Stimulated activated CD4-positive, alpha-beta T cell treated with anti-CD3 and anti-CD28 coated beads, Interleukin-4, amount 100 ng/mL, for 48 hours (primary cell): ENCODE measurements around the gene BICDL1.
A peak's percentile ranks its signal among the peaks of the same experiment; 100 is the strongest.

Experiments
- DNase-seq, 2 donors: peaks; one replicate each; pipeline ENCODE4 v3.0.0-alpha.2; 2020; ENCODE audit warnings: low read depth in 2 of 2

Gene BICDL1

GRCh38 chr12:119988472-119989360 is at the start of gene BICDL1:
Gene BICDL1 (plus strand): TSS chr12:119989236. CDS start chr12:119989869, 633 bp downstream.
- peak; percentile 97 to 99 for DNase-seq

GRCh38 chr12:119940897-119941296 is 48.1 kb upstream of the BICDL1 start:
- DNase-seq, result no peak

- no peak for DNase-seq
Measured at GRCh38 chr12:119942386-119942785, 46.6 kb upstream of the BICDL1 start.

GRCh38 chr12:119946213-119946612 is 42.8 kb upstream of the BICDL1 start:
- DNase-seq, result no peak

GRCh38 chr12:119949145-119949544 is 39.9 kb upstream of the BICDL1 start:
- no peak for DNase-seq

GRCh38 chr12:119949594-119949993 is 39.4 kb upstream of the BICDL1 start:
- no peak for DNase-seq

GRCh38 chr12:119956047-119956446 is 33.0 kb upstream of the BICDL1 start:
- no peak for DNase-seq

GRCh38 chr12:119957135-119957534 is 31.9 kb upstream of the BICDL1 start:
- DNase-seq, result no peak

- no peak for DNase-seq
Measured at GRCh38 chr12:119959435-119959834, 29.6 kb upstream of the BICDL1 start.

- no peak for DNase-seq
Measured at GRCh38 chr12:119964123-119964522, 24.9 kb upstream of the BICDL1 start.

GRCh38 chr12:119964929-119965328 is 24.1 kb upstream of the BICDL1 start:
- DNase-seq, result no peak

- no peak for DNase-seq
Measured at GRCh38 chr12:119980242-119980641, 8.8 kb upstream of the BICDL1 start.

GRCh38 chr12:119980702-119981101 is 8.3 kb upstream of the BICDL1 start:
- peak in 1 of 2 donors; percentile 7 for DNase-seq

- DNase-seq, result peak in 1 of 2 donors; percentile 16
Measured at GRCh38 chr12:119989361-119989730, 310 bp downstream of the BICDL1 start.

- DNase-seq, result peak; percentile 67 to 74
Measured at GRCh38 chr12:119989731-119990381, 820 bp downstream of the BICDL1 start.

- DNase-seq, result no peak
Measured at GRCh38 chr12:119990382-119990874, 1.4 kb downstream of the BICDL1 start.

- DNase-seq, result no peak
Measured at GRCh38 chr12:119992129-119992705, 3.2 kb downstream of the BICDL1 start.

GRCh38 chr12:119994892-119995658 is 6.0 kb downstream of the BICDL1 start:
- DNase-seq, result no peak

- no peak for DNase-seq
Measured at GRCh38 chr12:119996417-119996816, 7.4 kb downstream of the BICDL1 start.

- no peak for DNase-seq
Measured at GRCh38 chr12:119998471-119999245, 9.6 kb downstream of the BICDL1 start.

GRCh38 chr12:120000556-120000955 is 11.5 kb downstream of the BICDL1 start:
- DNase-seq, result no peak
